ENCODE results near the gene SECISBP2L.

Gene SECISBP2L

DNA sequence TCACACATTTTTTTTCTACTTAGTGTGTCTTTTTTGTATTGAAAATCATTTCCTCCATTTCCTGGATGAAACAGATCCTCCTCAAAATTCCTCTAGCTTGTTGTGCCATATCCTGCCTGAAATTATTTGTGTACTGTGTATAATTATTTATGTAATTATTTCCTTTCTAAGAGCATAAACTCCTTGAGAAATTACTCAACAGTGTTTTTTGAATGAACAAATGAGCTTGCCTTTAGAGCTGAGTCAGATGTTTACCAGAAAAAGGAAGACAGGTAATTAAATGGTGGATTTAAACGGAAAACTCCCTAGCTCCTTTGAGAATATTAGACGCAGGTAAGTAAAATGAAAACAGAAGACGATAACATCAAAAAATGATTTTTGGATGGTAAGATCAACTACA is 13.2 kb upstream of the SECISBP2L start:
- TF ChIP-seq, protein P1, sequence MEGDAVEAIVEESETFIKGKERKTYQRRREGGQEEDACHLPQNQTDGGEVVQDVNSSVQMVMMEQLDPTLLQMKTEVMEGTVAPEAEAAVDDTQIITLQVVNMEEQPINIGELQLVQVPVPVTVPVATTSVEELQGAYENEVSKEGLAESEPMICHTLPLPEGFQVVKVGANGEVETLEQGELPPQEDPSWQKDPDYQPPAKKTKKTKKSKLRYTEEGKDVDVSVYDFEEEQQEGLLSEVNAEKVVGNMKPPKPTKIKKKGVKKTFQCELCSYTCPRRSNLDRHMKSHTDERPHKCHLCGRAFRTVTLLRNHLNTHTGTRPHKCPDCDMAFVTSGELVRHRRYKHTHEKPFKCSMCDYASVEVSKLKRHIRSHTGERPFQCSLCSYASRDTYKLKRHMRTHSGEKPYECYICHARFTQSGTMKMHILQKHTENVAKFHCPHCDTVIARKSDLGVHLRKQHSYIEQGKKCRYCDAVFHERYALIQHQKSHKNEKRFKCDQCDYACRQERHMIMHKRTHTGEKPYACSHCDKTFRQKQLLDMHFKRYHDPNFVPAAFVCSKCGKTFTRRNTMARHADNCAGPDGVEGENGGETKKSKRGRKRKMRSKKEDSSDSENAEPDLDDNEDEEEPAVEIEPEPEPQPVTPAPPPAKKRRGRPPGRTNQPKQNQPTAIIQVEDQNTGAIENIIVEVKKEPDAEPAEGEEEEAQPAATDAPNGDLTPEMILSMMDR (conservative IDR thresholded peaks at IDR 0.05; ENCODE audit: low read depth) = no peak
- ChIA-PET POLR2A (ENCODE audit: low non-redundant PET) (no interaction called here), CTCF (interaction anchor here (0.5 to 0.6 kb wide), 2 partner anchors 69 to 1379 kb away, joined by 3 to 5 read pairs; no protein-coding TSS in a partner anchor)
- no peak for DNase-seq (ENCODE audit: low spot score)
- H3K27ac ChIP-seq = no peak overlapping the region

DNA sequence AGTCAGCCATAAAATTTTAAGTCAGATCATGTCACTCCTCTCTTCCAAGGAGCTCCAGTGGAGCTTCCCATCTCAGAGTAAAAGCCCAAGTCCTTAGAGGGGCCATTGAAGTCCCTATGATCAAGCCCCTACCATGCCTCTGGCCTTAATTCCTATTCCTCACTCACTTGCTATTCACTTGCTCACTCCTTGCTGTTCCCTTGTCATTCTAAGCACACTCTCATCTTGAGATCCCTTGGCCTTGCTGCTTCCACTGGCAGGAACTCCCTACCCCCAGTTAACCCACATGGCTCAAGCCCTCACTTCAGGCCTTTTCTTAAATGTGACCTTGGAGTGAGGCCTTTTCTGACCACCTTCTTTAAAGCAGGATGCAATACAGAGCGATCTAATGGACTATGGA is 12.3 kb upstream of the SECISBP2L start:
- no peak for DNase-seq (ENCODE audit: low spot score)
- H3K27ac ChIP-seq = no peak overlapping the region
- POLR2A ChIA-PET (ENCODE audit: low non-redundant PET) = no interaction called here
- CTCF ChIA-PET = no interaction called here
- TF ChIP-seq, protein P1 (conservative IDR thresholded peaks at IDR 0.05; ENCODE audit: low read depth) = no peak

GRCh38 chr15:49055630-49056029 is 9.4 kb upstream of the SECISBP2L start:
- DNase-seq (ENCODE audit: low spot score) = no peak
- ChIA-PET POLR2A (ENCODE audit: low non-redundant PET) (no interaction called here), CTCF (interaction anchor here (0.5 to 1.1 kb wide), 3 partner anchors 8 to 91 kb away, joined by 3 to 5 read pairs (median 4); no protein-coding TSS in a partner anchor)
- no peak overlapping the region for H3K27ac ChIP-seq
- TF ChIP-seq, protein P1 (conservative IDR thresholded peaks at IDR 0.05; ENCODE audit: low read depth) = no peak

DNA sequence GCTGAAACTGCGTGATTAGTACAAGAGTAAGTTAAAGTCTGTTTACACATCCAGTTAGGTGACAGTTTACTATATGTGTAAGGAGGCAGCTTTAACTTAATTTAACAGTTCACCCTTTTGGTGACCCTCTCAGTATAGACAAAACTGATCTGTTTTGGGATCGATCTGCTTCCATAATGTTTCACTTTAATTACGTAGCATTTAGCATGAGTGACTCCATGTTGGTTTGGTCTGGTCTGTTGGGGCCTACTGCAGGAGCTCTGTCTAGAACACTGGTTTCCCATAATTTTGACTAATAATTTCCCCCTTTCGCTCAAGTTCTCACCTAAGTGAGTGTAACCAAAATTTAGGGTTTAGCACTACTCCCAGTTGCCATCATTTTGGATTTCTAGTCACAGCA is 6.4 kb upstream of the SECISBP2L start:
- ChIA-PET CTCF (no interaction called here), POLR2A (ENCODE audit: low non-redundant PET) (no interaction called here)
- TF ChIP-seq, protein P1 (conservative IDR thresholded peaks at IDR 0.05; ENCODE audit: low read depth) = no peak
- H3K27ac ChIP-seq = no peak overlapping the region
- DNase-seq (ENCODE audit: low spot score) = no peak

GRCh38 chr15:49047456-49047855 is 1.2 kb upstream of the SECISBP2L start:
- CTCF ChIA-PET = interaction anchor here (1.0 kb wide), 1 partner anchor 9 kb away, joined by 4 read pairs; no protein-coding TSS in a partner anchor
- POLR2A ChIA-PET (ENCODE audit: low non-redundant PET) = no interaction called here
- H3K27ac ChIP-seq = no peak overlapping the region

DNA sequence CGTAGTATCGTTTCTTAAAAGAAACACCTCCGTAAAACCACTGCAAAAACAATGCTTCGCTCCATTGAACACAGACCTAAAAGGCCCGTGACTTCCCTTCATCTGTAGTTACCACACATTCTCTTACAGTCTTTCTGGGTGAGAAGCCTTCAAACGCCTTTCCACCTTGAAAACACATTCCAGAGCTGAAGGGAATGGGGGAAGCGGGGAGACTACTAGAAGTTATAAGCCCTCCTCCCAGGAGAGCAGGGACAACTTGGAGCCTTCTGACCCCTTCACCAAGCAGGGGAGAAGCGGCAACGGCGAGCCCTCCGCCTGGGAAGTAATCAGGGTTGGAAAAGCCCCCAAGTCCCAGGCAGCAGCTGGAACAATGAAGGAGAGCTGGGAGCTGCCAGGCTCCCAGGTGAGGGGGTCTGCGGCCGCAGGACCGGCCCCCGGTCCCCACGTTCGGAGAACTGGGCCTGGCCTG is 461 bp downstream of the SECISBP2L start:
- peak; percentile 53 for DNase-seq (ENCODE audit: low spot score)
- ChIA-PET POLR2A (ENCODE audit: low non-redundant PET) (interaction anchor here (0.6 kb wide), 1 partner anchor 9 kb away, joined by 6 read pairs; no protein-coding TSS in a partner anchor), CTCF (interaction anchor here (0.7 kb wide), 1 partner anchor 72 kb away, joined by 3 read pairs; no protein-coding TSS in a partner anchor)
- peak overlapping the region; percentile 79 for H3K27ac ChIP-seq
- TF ChIP-seq, protein P1 (conservative IDR thresholded peaks at IDR 0.05; ENCODE audit: low read depth) = no peak

More at GRCh38 chr15:49047456-49047855, 1.2 kb upstream of the SECISBP2L start:
- no peak for DNase-seq (ENCODE audit: low spot score)
- TF ChIP-seq, protein P1 (conservative IDR thresholded peaks at IDR 0.05; ENCODE audit: low read depth) = no peak
